DLD1 (cell line): ENCODE measurements around the gene MATN4.

Experiments
- in situ Hi-C: cut with HindIII; loops from 2 replicates; pipeline ENCODE4 v1.10.0; 2017; ENCODE audit warnings: low sequenced_read_pairs

Gene MATN4

DNA sequence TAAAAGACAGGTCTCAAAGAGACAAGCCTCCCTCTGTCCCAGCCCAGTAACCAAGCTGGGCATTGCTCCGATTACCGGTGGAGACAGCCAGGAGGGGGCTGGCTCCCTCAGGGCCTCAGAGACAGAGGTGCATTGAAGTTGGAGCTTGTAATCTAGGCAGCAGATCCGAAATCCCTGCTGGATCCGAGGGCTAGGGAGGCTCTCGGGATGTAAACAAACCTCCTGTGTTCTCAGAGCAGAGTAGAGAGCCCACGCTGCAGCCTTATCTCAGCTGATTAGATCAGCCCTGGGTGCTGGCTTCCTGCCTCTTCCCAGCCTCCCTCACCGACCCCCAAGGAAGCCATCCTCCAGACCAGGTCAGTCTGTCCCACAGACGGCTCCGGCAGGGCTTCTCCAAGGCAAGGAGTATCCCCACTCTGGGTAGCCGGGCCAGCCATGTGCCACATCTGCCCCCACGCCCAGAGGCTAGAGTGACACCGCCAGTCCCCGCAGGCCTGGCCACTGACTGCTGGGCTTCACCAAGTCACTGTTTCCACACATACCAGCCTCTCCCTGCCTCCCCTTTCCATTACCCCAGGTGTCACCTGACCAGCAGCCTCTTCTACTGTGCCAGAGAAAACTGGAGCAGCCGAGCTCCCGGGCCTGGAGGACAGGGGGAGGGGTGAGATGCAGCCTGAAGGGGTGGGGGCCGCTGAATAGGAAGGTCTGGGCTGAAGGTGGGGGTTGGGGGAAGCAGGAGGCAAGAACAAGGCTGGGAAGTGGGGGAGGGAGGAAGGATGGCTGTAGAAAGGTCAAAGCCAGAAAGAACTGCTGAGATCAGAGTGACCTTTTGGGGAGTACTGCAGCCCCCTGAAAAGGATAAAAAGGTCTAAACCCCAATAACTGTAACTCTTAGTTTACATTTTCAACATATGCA, 34.1 kb upstream of the MATN4 start:
- in situ Hi-C loops: no loop called here

GRCh38 chr20:45341579-45341938, 33.5 kb upstream of the MATN4 start:
- in situ Hi-C loops: no loop called here

DNA sequence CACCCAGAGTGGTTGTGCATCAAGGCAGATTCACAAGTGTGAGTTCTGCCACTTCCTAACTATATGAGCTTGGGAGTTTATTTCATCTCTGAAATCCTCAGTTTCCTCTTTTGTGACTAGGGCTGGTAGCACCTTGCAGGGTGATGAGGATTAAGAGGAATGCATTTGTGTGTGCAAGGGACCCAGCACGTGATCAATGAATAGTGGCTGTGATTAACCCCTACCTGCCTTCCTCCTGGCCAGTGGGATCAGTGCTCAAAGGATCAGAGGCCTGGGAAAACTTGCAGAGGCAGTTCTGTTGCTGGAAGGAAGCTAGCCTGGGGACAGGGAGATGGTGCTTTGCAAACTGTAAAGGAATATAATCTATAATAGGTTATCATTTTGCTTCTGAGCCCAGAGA, 32.9 kb upstream of the MATN4 start:
- in situ Hi-C loops: no loop called here

DNA sequence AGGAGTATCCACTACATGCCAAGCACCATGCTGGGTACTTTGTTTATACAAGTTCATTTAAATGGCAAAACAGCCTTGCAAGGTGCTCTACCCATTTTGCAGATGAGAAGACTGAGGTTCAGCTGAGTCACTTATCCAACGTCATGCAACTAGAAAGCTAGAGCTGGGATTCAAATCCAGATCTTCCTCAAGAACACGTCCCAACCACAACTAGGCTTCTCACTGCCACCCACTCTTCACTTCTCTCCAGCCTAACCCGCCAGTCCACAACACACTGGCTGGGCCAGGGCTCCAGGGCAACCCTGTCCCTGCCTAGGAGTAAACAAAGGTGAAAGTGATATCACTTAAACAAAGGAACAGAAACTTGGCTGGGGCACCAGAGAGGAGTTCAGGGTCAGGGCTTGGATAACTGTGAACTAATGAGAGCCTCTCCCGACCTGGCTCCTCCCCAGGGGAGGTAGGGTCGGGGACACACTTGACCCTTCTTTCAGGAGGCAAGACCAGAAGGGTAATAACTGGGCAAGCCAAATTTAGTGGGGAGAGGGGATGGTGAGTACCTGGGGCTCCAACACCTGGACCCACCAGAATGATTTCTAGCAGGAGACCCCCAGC, 32.2 kb upstream of the MATN4 start:
- in situ Hi-C loops: no loop called here

- in situ Hi-C loops: no loop called here
These were observed 31.7 kb upstream of the MATN4 start for GRCh38 chr20:45339799-45340198.

DNA sequence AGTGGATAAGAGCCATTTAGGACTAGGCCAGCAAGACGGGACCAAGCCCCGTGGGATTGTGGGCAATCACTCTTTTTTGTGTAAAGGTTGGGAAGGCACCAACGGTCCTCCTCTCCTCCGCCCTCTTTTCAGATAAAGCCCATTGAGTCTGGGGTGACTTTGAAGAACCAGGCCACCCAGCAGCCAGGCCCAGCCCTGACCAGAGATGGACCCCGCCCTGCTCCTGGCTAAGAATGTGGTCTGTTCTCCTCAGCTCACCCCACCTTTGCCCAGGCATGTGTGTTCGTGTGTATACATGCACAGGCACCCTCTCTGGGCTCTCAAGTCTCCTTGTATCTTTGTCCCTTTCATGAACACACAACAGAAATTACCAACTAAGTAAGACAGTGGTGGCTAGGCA, 31.0 kb upstream of the MATN4 start:
- in situ Hi-C loops: no loop called here

DNA sequence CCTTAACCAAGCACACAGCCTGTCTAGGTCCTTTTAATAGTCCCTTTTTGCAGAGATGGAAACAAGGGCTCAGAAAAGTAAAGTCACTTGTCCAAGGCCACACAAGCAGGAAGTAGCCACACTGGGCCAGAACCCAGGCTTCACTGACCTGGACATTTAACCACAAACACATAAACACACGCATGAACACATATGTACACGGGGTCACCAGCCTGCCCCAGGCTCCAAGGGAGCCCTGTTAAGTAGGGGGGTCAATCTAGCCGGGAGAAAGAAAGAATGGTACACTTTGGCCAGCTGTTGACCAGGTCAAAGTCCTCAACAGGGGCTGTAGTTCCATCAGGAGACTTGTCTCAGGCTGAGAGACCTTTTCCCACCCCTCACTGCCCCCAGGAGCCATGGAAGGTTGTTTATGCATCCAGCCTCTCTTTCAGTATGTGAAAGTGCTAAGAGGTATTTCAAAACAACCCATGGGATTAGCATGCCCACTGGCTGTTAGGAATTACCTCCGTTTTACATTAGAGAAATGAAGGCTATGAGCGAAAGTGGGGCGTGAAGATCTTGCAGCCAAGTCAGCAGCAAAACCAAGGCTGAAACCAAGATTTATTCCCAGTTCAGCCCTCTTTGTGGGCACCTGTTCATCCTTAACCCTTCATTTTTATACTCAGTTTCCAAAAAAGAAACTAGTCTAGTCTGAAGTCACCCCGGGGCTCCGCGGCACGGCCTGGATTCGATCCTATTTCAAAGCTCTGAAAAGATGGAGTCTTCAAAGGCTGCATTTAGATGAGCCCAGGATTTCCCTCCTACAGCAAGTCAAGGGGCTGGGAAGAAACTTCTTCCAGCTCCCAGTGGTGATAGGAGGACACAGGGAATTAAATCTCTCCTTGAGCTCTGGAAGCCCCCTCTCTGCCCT, 30.3 kb upstream of the MATN4 start:
- in situ Hi-C loops: no loop called here

DNA sequence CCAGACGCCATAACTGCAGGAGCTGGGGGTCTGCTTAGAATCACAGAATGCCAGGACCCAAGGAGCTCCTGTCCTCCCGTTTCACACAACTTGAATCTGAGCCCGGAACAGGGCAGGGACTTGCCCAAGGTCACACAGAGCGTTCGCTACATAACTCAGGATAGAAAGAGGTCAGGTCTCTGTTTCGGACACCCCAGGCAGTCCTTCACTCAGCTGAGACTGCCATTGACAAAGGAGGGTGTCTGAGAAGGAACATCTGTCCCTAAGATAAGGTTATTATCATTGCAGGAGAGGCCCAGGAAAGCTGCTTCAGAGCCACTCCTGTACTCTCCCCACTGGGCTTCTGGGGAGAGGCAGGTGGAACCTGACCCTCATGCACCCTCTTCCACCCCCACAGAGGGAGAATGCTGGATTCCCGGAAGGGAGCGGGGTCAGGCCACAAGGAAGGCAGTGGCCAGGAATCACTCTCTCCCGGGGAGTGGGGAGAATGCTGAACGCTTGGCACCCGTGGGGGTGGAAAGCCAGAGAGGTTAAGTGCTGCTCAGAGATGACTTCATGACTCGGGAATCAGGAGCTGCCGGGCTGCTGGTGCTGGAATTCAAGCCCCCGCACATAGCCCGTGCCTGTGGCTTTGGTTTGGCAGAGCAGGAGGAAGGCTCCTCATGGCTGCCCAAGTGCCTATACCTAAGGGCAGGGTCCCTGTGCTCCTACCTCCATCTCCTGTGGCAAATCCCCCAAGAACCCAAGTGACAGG, 29.4 kb upstream of the MATN4 start:
- in situ Hi-C loops: no loop called here

DNA sequence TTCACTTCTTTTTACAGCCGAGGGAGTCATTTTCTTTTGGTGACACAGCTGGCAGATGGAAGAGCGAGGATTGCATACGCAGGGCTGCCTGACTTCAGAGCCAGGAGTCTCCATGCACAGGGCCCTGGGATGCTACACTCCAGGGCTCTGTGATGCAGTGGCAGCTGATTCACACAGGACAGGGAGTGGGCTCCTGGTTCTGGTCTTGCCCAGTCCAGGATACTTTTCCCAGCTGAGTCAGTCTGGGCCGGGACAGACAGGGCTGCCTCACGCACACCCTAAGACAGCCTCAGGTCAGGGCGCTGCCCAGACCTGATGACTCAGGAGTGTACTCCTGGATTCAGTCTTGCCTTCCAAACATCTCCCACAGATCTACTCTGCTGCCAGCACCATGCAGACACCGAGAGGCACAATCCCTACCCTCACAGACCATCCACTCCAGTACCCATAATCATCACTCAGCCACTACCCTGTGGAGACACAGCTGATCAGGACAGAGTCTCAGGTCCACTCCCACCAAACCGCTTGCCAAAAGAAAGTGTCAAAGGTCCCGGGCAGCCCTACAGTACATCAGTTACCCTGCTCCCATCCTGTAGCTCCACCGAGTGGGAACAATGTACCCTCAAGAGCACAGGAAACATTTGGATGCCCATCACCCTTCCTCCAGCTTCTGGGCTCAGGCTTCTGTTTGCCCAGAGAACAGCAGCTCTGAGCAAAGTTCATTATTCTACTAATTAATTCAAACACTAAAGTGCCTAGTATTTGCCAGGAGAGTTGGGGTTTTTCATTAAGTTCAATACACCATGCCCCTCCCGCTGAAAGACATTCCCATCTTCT, 28.6 kb upstream of the MATN4 start:
- in situ Hi-C loops: no loop called here

DNA sequence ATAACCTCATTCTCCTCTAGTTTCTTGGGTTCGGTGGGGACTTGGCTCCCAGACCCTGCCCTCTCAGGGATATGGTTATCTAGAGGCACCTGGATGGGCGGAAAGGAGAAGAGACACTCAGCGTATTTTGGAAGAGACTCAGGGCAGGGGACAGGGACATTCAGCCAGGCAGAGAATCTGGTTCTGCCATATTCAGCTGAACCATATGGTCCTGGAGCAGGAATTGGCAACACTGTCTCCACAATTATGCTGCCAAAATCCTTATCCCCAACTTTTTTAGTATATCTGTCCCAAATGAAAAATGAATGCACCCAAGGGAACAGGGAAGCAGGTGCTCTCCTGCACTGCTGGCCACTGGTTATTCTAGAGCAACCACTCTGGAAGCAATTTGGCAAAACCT, 22.4 kb upstream of the MATN4 start:
- in situ Hi-C loops: no loop called here

DNA sequence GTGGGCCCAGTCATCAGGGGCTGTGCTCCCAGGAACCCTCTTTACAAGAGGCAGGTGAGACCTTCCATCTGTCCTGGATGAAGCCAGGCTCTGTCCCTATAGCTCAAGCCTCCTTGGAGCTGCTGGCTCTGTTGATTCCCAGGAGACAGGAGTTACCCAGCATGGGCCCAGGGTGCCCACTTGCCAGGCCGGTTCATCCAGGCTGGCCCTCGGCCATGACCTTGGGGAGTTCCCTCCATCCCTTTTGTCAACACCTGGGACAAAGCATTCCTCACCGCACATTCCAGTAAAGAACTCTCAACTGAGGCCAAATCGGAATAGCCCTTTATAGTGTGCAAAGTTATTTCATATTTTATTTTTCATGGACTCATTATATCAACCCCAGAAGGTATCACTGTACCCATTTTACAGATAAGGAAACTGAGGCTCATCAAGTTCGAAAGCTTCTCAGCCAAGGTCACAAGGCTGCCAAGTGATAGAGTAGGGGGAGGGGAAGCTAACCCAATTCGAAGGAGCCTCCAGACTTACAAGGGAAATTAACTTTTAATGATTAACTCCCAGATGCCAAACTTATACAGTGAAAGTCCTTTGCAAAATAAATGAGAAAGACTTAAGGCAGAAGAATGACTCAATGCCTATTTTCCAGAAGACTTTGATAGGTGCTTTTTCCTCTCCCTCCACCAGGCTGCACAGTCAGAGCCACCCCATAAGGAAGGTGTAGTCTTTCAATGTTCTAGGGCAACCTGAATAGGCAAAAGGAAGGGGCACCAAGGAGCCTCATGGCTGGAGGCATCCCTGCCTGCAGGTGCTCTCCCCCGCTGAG, 21.6 kb upstream of the MATN4 start:
- in situ Hi-C loops: loop anchor here (10.0 kb wide), 1 partner anchor 445 kb away; no protein-coding TSS in a partner anchor

DNA sequence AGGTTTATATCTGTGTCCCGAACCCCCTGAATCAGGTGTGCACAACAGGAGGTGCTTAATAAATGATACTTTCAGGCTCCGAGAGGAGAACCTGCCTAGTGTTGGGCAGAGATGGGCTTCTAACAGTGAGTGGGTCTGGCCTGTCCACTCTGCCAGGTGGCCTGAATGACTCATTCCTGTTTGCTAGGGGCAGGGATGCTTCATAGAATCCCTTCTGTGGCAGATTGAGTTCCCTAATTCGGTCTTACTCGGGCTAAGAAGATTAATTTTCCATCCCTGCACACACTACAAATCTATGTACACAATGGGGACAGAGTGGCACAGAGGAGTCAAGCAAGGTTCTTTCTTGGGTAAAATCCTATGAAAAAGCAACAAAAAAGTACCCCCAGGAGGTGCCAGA, 20.4 kb upstream of the MATN4 start:
- in situ Hi-C loops: loop anchor here (10.0 kb wide), 1 partner anchor 446 kb away; no protein-coding TSS in a partner anchor

- in situ Hi-C loops: loop anchor here (10.0 kb wide), 1 partner anchor 449 kb away; no protein-coding TSS in a partner anchor
These were observed 17.3 kb upstream of the MATN4 start for GRCh38 chr20:45325371-45325770.

- in situ Hi-C loops: loop anchor here (10.0 kb wide), 1 partner anchor 451 kb away; no protein-coding TSS in a partner anchor
These were observed 15.6 kb upstream of the MATN4 start for GRCh38 chr20:45323731-45324130.

GRCh38 chr20:45322952-45323383, 14.9 kb upstream of the MATN4 start:
- in situ Hi-C loops: loop anchor here (10.0 kb wide), 1 partner anchor 452 kb away; no protein-coding TSS in a partner anchor

DNA sequence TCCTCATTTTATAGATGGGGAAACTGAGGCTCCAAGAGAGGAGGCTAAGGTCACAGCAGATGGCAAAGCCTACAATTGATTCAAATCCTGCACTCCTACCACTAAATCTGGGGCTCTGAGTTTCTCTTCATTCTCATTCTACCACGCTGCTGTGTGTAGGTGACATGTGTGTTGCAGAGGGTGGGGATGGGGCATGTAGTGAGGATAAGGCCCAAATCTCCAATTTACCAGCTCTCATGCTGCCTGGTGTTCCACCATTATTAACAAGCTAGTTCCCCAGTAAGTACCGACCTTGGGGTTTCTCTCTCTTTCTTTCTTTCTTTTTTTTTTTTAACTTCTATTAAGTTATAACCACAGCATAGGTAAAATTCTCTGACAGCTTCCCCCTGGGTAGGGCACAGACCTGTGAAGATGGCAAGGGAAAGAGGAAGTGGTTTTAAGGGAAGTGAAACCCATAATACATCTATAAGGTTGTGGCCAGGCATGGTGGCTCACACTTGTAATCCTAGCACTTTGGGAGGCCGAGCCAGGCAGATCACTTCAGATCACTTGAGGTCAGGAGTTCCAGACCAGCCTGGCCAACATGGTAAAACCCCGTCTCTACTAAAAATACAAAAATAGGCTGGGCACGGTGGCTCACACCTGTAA, 13.0 kb upstream of the MATN4 start:
- in situ Hi-C loops: loop anchor here (10.0 kb wide), 1 partner anchor 454 kb away; no protein-coding TSS in a partner anchor

- in situ Hi-C loops: loop anchor here (10.0 kb wide), 1 partner anchor 176 kb away; no protein-coding TSS in a partner anchor
These were observed 10.8 kb upstream of the MATN4 start for GRCh38 chr20:45318948-45319347.
